ENCODE results near the gene DGKB.
A peak's percentile ranks its signal among the peaks of the same experiment; 100 is the strongest.

Gene DGKB

GRCh38 chr7:14207138-14207537 lies 695.4 kb downstream of the DGKB start:
- TF ChIP-seq CTCF (conservative IDR thresholded peaks at IDR 0.05; ENCODE audit: low read depth, low read length): no peak
- DNase-seq (ENCODE audit: low read depth): peak; percentile 49
- no peak overlapping the region for H3K4me3 ChIP-seq (ENCODE audit: low read length)

DNA sequence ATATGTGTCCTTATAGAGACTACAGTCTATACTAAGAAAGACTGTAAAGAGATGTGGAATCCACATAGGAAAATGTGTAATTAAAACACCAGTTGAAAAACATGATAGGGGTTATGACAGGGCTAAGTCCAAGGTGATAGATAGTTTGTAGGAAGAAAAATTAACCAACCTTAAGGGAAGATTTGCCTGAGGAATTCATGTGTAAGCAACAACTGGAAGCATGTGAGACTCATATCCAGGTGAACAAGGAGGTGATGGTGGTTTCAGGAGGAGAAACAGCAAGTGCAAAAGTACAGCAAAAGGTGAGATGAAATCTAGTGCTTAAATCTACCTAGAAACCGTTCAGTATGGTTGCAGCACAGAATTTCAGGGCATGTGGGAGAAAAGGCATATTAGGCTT lies 696.4 kb downstream of the DGKB start:
- no peak for TF ChIP-seq CTCF (conservative IDR thresholded peaks at IDR 0.05; ENCODE audit: low read depth, low read length)
- no peak overlapping the region for H3K4me3 ChIP-seq (ENCODE audit: low read length)
- DNase-seq (ENCODE audit: low read depth): no peak

GRCh38 chr7:14201353-14201752 lies 701.2 kb downstream of the DGKB start:
- no peak overlapping the region for H3K4me3 ChIP-seq (ENCODE audit: low read length)
- TF ChIP-seq CTCF (conservative IDR thresholded peaks at IDR 0.05; ENCODE audit: low read depth, low read length): no peak
- DNase-seq (ENCODE audit: low read depth): no peak

DNA sequence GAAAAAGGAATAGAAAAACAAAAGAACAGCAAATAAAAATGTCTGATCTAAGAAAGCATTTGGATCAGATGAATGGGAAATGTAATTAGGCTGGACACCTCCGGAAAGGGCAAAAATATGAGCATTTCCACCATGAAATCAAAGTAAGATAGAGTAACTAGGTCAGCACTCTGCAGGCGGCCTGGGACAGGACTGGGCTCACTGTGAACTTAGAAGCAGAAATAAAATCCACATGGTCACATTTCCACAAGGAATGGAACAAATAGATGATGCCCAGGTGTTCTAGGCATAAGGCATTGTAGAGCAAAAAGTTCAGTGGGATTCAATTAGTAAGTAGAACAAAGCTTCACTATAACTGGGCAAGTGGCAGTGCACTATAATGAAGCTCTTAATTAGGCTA lies 703.2 kb downstream of the DGKB start:
- DNase-seq (ENCODE audit: low read depth): no peak
- TF ChIP-seq CTCF (conservative IDR thresholded peaks at IDR 0.05; ENCODE audit: low read depth, low read length): no peak
- H3K4me3 ChIP-seq (ENCODE audit: low read length): no peak overlapping the region

DNA sequence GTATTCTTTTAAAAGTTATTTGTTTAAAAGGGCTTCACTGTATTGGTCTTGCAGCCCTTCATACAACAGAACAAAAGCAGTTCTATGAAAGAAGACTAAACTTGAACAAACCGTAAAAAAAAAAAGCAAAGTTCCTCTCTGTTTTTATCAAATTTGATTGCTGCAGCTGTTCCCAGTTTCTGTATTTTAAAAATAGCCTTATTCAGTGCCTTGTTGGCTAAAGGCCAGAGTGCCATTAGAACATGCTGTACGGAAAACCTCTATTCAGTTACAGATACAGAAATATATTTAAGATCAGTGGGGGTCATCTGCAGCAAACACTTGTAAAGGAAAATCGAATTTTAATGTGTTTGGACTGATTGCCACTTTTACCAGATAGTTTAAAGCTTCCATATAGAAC lies 705.3 kb downstream of the DGKB start:
- TF ChIP-seq CTCF (conservative IDR thresholded peaks at IDR 0.05; ENCODE audit: low read depth, low read length): no peak
- H3K4me3 ChIP-seq (ENCODE audit: low read length): no peak overlapping the region
- DNase-seq (ENCODE audit: low read depth): no peak

GRCh38 chr7:14196555-14196954 lies 706.0 kb downstream of the DGKB start:
- no peak for TF ChIP-seq CTCF (conservative IDR thresholded peaks at IDR 0.05; ENCODE audit: low read depth, low read length)
- H3K4me3 ChIP-seq (ENCODE audit: low read length): no peak overlapping the region
- no peak for DNase-seq (ENCODE audit: low read depth)

GRCh38 chr7:14195871-14196270 lies 706.7 kb downstream of the DGKB start:
- DNase-seq (ENCODE audit: low read depth): peak; percentile 23
- TF ChIP-seq CTCF (conservative IDR thresholded peaks at IDR 0.05; ENCODE audit: low read depth, low read length): no peak
- H3K4me3 ChIP-seq (ENCODE audit: low read length): no peak overlapping the region

All from retinal pigment epithelial cell (primary cell).